Measurements from ENCODE around the gene ANKS1A.

- TF ChIP-seq CTCF (conservative IDR thresholded peaks at IDR 0.05; ENCODE audit: low read depth, low read length): peak; percentile 46
- TF ChIP-seq EZH2 (IDR thresholded peaks at IDR 0.05; ENCODE audit: borderline replicate concordance, low read depth, low read length, poor library complexity, severe bottlenecking): no peak
These were observed 159.6 kb downstream of the ANKS1A start for GRCh38 chr6:35048631-35049083.
